Common myeloid progenitor, CD34-positive (primary cell): ENCODE results near the gene JAM2.
"Not testable (repeated sequence)": the region's sequence is repeated elsewhere in the genome, so short reads cannot be mapped to it uniquely, and the experiment has no call there.

Experiments used
- CTCF ChIA-PET: fragments of 350-600 bp; sonication (Branson Sonifier 250); formaldehyde crosslinking; loops from one replicate; lab custom pipeline; 2021; ENCODE audit warnings: antibody characterized with exemption; lab: Charles Lee
- POLR2A ChIA-PET: fragments of 350-600 bp; sonication (Branson Sonifier 250); formaldehyde crosslinking; loops from one replicate; lab custom pipeline; 2021; ENCODE audit warnings: antibody characterized with exemption; lab: Charles Lee
- DNase-seq, 3 donors: peaks; one replicate each; pipeline versions ENCODE4 v3.0.0 to v3.0.0-alpha.2; 2013
- H3K27ac ChIP-seq, 2 experiments: 1 replicate in 1 of 2; 2 replicates in 1 of 2; pipeline ENCODE4 v1.7.0; 2013; ENCODE audit warnings: inconsistent platforms in 2 of 2, low read length in 2 of 2, mild to moderate bottlenecking in 2 of 2, low read depth in 1 of 2, moderate library complexity in 1 of 2; ENCODE audit not compliant: severe bottlenecking in 2 of 2, insufficient read depth in 1 of 2, poor library complexity in 1 of 2
- H3K27me3 ChIP-seq, 5 experiments: replicated peaks in 2 of 5; 1 replicate in 3 of 5; 2 replicates in 2 of 5; pipeline versions ENCODE4 v1.6.1 to v1.7.0; 2013; ENCODE audit warnings: low read length in 4 of 5, mild to moderate bottlenecking in 2 of 5, moderate library complexity in 2 of 5, inconsistent platforms in 1 of 5; ENCODE audit not compliant: insufficient read depth in 5 of 5, control insufficient read depth in 4 of 5
- H3K36me3 ChIP-seq, 4 experiments: 1 replicate in 2 of 4; 2 replicates in 2 of 4; pipeline versions ENCODE4 v1.6.1 to v1.7.0; 2013; ENCODE audit warnings: low read length in 3 of 4, control low read depth in 1 of 4, mild to moderate bottlenecking in 1 of 4; ENCODE audit not compliant: control insufficient read depth in 4 of 4, insufficient read depth in 4 of 4
- H3K4me1 ChIP-seq, 4 experiments: 1 replicate in 3 of 4; 2 replicates in 1 of 4; pipeline versions ENCODE4 v1.6.1 to v1.7.1; 2013; ENCODE audit warnings: low read length in 3 of 4, mild to moderate bottlenecking in 3 of 4, control low read depth in 1 of 4, inconsistent platforms in 1 of 4, moderate library complexity in 1 of 4; ENCODE audit not compliant: control insufficient read depth in 4 of 4, insufficient read depth in 4 of 4; ENCODE audit errors: control extremely low read depth in 1 of 4
- H3K4me3 ChIP-seq, 7 experiments: 1 replicate in 4 of 7; 2 replicates in 3 of 7; pipeline versions ENCODE4 v1.5.1 to v1.7.0; 2013; ENCODE audit warnings: mild to moderate bottlenecking in 7 of 7, low read length in 6 of 7, moderate library complexity in 6 of 7, inconsistent platforms in 2 of 7, low read depth in 2 of 7, control low read depth in 1 of 7; ENCODE audit not compliant: insufficient read depth in 4 of 7, control insufficient read depth in 1 of 7; ENCODE audit errors: extremely low read depth in 1 of 7
- H3K9me3 ChIP-seq, 5 experiments: 1 replicate in 4 of 5; 2 replicates in 1 of 5; pipeline versions ENCODE4 v1.6.1 to v1.7.1; 2013; ENCODE audit warnings: low read length in 4 of 5, mild to moderate bottlenecking in 2 of 5, inconsistent platforms in 1 of 5, low read depth in 1 of 5, moderate library complexity in 1 of 5; ENCODE audit not compliant: control insufficient read depth in 4 of 5, insufficient read depth in 2 of 5; ENCODE audit errors: control extremely low read depth in 1 of 5
- WGBS: methylation state at CpG from one replicate; pipeline ENCODE4 v1.1.5; 2013; ENCODE audit not compliant: insufficient coverage; 5-methylcytosine and 5-hydroxymethylcytosine counted together

Gene JAM2

GRCh38 chr21:25615880-25616279 lies 23.2 kb upstream of the JAM2 start:
- H3K36me3 ChIP-seq: no peaks in the 10 kb centered on the region
- no peaks in the 10 kb centered on the region for H3K4me1 ChIP-seq
- H3K27ac ChIP-seq: no peak overlapping the region
- H3K27me3 ChIP-seq: no peaks in the 10 kb centered on the region
- ChIA-PET POLR2A (no interaction called here), CTCF (interaction anchor here (1.3 kb wide), 1 partner anchor 8 kb away, joined by 8 read pairs; no protein-coding TSS in a partner anchor)
- 92% methylated on average over 3 of the region's 3 CpGs for WGBS
- H3K9me3 ChIP-seq: no peaks in the 10 kb centered on the region
- DNase-seq: no peak
- H3K4me3 ChIP-seq: no peak overlapping the region

- H3K27ac ChIP-seq: no peak overlapping the region
- CTCF ChIA-PET: interaction anchor here (1.2 kb wide), 1 partner anchor 10 kb away, joined by 3 read pairs; no protein-coding TSS in a partner anchor
- H3K36me3 ChIP-seq: no peaks in the 10 kb centered on the region
- DNase-seq: no peak
- no peaks in the 10 kb centered on the region for H3K27me3 ChIP-seq
- POLR2A ChIA-PET: no interaction called here
- H3K4me3 ChIP-seq: no peak overlapping the region
- H3K4me1 ChIP-seq: no peaks in the 10 kb centered on the region
- WGBS: 90% methylated on average over 1 of the region's 2 CpGs
- no peaks in the 10 kb centered on the region for H3K9me3 ChIP-seq
Observed at GRCh38 chr21:25619198-25619597, 19.9 kb upstream of the JAM2 start.

GRCh38 chr21:25624511-25624910 lies 14.5 kb upstream of the JAM2 start:
- no peaks in the 10 kb centered on the region for H3K9me3 ChIP-seq
- POLR2A ChIA-PET: no interaction called here
- H3K27me3 ChIP-seq: no peaks in the 10 kb centered on the region
- CTCF ChIA-PET: interaction anchor here (1.2 kb wide), 1 partner anchor 16 kb away, joined by 7 read pairs; no protein-coding TSS in a partner anchor
- no peaks in the 10 kb centered on the region for H3K36me3 ChIP-seq
- H3K27ac ChIP-seq: no peak overlapping the region
- H3K4me1 ChIP-seq: no peaks in the 10 kb centered on the region
- 94% methylated on average over 2 of the region's 4 CpGs for WGBS
- no peak for DNase-seq
- no peak overlapping the region for H3K4me3 ChIP-seq

GRCh38 chr21:25625036-25625435 lies 14.0 kb upstream of the JAM2 start:
- ChIA-PET CTCF (interaction anchor here (1.2 to 1.3 kb wide), 2 partner anchors 14 to 17 kb away, joined by 3 to 7 read pairs; no protein-coding TSS in a partner anchor), POLR2A (interaction anchor here (0.6 kb wide), 1 partner anchor 14 kb away, joined by 4 read pairs; the partner anchor contains the start of gene JAM2)
- no CpG with 5 or more reads among the region's 1 CpG for WGBS
- Histone ChIP-seq H3K4me1 (no peaks in the 10 kb centered on the region), H3K9me3 (no peaks in the 10 kb centered on the region), H3K27me3 (no peaks in the 10 kb centered on the region), H3K4me3 (no peak overlapping the region), H3K36me3 (no peaks in the 10 kb centered on the region), H3K27ac (no peak overlapping the region)
- no peak for DNase-seq

GRCh38 chr21:25625776-25626555 lies 13.1 kb upstream of the JAM2 start:
- DNase-seq, POLR2A ChIA-PET, H3K36me3 ChIP-seq, H3K27me3 ChIP-seq, H3K27ac ChIP-seq, H3K4me1 ChIP-seq, H3K4me3 ChIP-seq, H3K9me3 ChIP-seq: not testable (repeated sequence)
- WGBS: 98% methylated on average over 10 of the region's 11 CpGs
- CTCF ChIA-PET: interaction anchor here (0.8 to 1.8 kb wide), 3 partner anchors 15 to 82 kb away, joined by 3 to 5 read pairs (median 3); no protein-coding TSS in a partner anchor

GRCh38 chr21:25626757-25627156 lies 12.3 kb upstream of the JAM2 start:
- POLR2A ChIA-PET: no interaction called here
- no peak overlapping the region for H3K4me3 ChIP-seq

GRCh38 chr21:25632296-25632695 lies 6.8 kb upstream of the JAM2 start:
- Histone ChIP-seq H3K36me3 (no peaks in the 10 kb centered on the region), H3K4me3 (no peak overlapping the region)

More at GRCh38 chr21:25626757-25627156, 12.3 kb upstream of the JAM2 start:
- H3K27ac ChIP-seq: no peak overlapping the region
- no peak for DNase-seq
- no peaks in the 10 kb centered on the region for H3K9me3 ChIP-seq
- WGBS: 89% methylated on average over 2 of the region's 2 CpGs
- H3K27me3 ChIP-seq: no peaks in the 10 kb centered on the region
- no peaks in the 10 kb centered on the region for H3K4me1 ChIP-seq
- no peaks in the 10 kb centered on the region for H3K36me3 ChIP-seq
- CTCF ChIA-PET: interaction anchor here (0.8 to 1.8 kb wide), 3 partner anchors 12 to 82 kb away, joined by 3 to 5 read pairs (median 3); partner anchors contain the start of gene JAM2

More at GRCh38 chr21:25632296-25632695, 6.8 kb upstream of the JAM2 start:
- H3K9me3 ChIP-seq: no peaks in the 10 kb centered on the region
- ChIA-PET POLR2A (no interaction called here), CTCF (no interaction called here)
- no peaks in the 10 kb centered on the region for H3K27me3 ChIP-seq
- DNase-seq: no peak
- H3K4me1 ChIP-seq: no peaks in the 10 kb centered on the region
- no peak overlapping the region for H3K27ac ChIP-seq
- no CpG with 5 or more reads among the region's 2 CpGs for WGBS
